ENCODE results near the gene MICU2. TPM values are rescaled to one million over a fixed set of nuclear protein-coding genes. Genes with fewer than 3 reads are reported as not detected.

The MICU2 gene
- total RNA-seq, 1 experiment from 2014 or later, result 24.2 TPM

DNA sequence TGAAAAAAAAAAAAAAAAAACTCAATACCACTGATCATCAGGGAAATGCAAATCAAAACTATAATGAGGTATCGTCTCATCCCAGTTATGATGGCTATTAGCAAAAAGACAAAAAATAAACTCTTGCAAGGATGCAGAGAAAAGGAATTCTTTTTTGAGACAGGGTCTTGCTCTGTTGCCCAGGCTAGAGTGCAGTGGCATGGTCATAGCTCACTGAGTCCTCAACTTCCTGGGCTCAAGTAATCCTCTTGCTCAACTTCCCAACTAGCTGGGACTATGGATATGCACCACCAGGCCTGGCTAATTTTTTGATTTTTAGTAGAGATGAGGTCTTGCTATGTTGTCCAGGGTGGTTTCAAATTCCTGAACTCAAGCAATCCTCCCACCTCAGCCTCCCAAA is 59.5 kb downstream of the MICU2 start:
- BruUV-seq (replicated peaks), result no TSS peak
- ATAC-seq (no peak), DNase-seq (ENCODE audit: low read depth, low spot score) (no peak)
- in situ Hi-C loops (cut with HindIII; ENCODE audit: low pct_unique_long_range_greater_than_20kb, low sequenced_read_pairs) (no loop called here), intact Hi-C loops (cut with micrococcal nuclease; ENCODE audit: unreplicated experiment) (no loop called here)
- Histone ChIP-seq H3K4me1 (ENCODE audit: control insufficient read depth, insufficient read depth, low read length) (no peaks in the 10 kb centered on the region; the same call in 1 of the 2 replicates), H3K4me3 (ENCODE audit: low read depth in 2 of 2, low read length in 2 of 2) (no peak overlapping the region), H3K36me3 (ENCODE audit: control insufficient read depth, insufficient read depth, low read length) (no peaks in the 10 kb centered on the region), H3K27me3 (ENCODE audit: control insufficient read depth, insufficient read depth, low read length) (no peaks in the 10 kb centered on the region), H3K9me3 (ENCODE audit: control insufficient read depth, insufficient read depth, low read depth, low read length) (no peaks in the 10 kb centered on the region), H3K27ac (ENCODE audit: low read length) (no peak overlapping the region)
- ChIA-PET CTCF (no interaction called here), POLR2A (no interaction called here)
- TF ChIP-seq, protein P1, sequence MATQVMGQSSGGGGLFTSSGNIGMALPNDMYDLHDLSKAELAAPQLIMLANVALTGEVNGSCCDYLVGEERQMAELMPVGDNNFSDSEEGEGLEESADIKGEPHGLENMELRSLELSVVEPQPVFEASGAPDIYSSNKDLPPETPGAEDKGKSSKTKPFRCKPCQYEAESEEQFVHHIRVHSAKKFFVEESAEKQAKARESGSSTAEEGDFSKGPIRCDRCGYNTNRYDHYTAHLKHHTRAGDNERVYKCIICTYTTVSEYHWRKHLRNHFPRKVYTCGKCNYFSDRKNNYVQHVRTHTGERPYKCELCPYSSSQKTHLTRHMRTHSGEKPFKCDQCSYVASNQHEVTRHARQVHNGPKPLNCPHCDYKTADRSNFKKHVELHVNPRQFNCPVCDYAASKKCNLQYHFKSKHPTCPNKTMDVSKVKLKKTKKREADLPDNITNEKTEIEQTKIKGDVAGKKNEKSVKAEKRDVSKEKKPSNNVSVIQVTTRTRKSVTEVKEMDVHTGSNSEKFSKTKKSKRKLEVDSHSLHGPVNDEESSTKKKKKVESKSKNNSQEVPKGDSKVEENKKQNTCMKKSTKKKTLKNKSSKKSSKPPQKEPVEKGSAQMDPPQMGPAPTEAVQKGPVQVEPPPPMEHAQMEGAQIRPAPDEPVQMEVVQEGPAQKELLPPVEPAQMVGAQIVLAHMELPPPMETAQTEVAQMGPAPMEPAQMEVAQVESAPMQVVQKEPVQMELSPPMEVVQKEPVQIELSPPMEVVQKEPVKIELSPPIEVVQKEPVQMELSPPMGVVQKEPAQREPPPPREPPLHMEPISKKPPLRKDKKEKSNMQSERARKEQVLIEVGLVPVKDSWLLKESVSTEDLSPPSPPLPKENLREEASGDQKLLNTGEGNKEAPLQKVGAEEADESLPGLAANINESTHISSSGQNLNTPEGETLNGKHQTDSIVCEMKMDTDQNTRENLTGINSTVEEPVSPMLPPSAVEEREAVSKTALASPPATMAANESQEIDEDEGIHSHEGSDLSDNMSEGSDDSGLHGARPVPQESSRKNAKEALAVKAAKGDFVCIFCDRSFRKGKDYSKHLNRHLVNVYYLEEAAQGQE (IDR thresholded peaks at IDR 0.05; ENCODE audit: insufficient read depth in 1 of 2, low read depth in 2 of 2, low read length in 1 of 2), result no peak
- no peak for TF ChIP-seq POLR2AphosphoS5 (IDR thresholded peaks at IDR 0.05; ENCODE audit: low read depth, low read length)
- TF ChIP-seq, protein P2, sequence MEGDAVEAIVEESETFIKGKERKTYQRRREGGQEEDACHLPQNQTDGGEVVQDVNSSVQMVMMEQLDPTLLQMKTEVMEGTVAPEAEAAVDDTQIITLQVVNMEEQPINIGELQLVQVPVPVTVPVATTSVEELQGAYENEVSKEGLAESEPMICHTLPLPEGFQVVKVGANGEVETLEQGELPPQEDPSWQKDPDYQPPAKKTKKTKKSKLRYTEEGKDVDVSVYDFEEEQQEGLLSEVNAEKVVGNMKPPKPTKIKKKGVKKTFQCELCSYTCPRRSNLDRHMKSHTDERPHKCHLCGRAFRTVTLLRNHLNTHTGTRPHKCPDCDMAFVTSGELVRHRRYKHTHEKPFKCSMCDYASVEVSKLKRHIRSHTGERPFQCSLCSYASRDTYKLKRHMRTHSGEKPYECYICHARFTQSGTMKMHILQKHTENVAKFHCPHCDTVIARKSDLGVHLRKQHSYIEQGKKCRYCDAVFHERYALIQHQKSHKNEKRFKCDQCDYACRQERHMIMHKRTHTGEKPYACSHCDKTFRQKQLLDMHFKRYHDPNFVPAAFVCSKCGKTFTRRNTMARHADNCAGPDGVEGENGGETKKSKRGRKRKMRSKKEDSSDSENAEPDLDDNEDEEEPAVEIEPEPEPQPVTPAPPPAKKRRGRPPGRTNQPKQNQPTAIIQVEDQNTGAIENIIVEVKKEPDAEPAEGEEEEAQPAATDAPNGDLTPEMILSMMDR (IDR thresholded peaks at IDR 0.05), result no peak

DNA sequence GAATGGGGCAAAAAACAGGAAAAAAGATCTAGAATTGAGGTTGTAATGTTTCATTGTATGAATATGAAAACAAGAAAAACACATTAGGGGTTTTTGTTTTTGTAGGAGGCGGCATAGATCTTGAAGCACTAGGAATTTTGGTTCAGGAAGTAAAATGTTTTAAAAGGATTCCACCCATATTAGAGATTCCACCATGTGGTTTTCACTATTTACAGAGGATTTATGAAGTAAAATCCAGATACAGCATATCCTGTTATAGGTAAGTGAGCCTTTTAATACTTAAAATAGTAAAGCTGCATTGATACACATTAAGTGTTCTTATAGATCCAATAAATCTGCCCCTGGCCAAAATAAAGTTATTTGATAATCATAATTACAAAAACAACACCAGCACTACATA is 61.4 kb downstream of the MICU2 start:
- no peak for TF ChIP-seq TCF7L2 (IDR thresholded peaks at IDR 0.05; ENCODE audit: low read depth, low read length)
- no peak for TF ChIP-seq POLR2AphosphoS5 (IDR thresholded peaks at IDR 0.05; ENCODE audit: low read depth, low read length)
- TF ChIP-seq SIN3A (IDR thresholded peaks at IDR 0.05; ENCODE audit: borderline replicate concordance, insufficient read depth, low read depth, low read length), result no peak
- TF ChIP-seq, protein P1 (IDR thresholded peaks at IDR 0.05; ENCODE audit: insufficient read depth in 1 of 2, low read depth in 2 of 2, low read length in 1 of 2), result no peak
- TF ChIP-seq, protein P2 (IDR thresholded peaks at IDR 0.05), result no peak
- Histone ChIP-seq H3K9me3 (ENCODE audit: control insufficient read depth, insufficient read depth, low read depth, low read length) (no peaks in the 10 kb centered on the region), H3K27ac (ENCODE audit: low read length) (no peak overlapping the region), H3K4me1 (ENCODE audit: control insufficient read depth, insufficient read depth, low read length) (no peaks in the 10 kb centered on the region; the same call in 1 of the 2 replicates), H3K36me3 (ENCODE audit: control insufficient read depth, insufficient read depth, low read length) (no peaks in the 10 kb centered on the region), H3K4me3 (ENCODE audit: low read depth in 2 of 2, low read length in 2 of 2) (no peak overlapping the region), H3K27me3 (ENCODE audit: control insufficient read depth, insufficient read depth, low read length) (no peaks in the 10 kb centered on the region)
- ChIA-PET POLR2A (no interaction called here), CTCF (no interaction called here)
- ATAC-seq (no peak), DNase-seq (ENCODE audit: low read depth, low spot score) (no peak)
- intact Hi-C loops (cut with micrococcal nuclease; ENCODE audit: unreplicated experiment), result no loop called here
- in situ Hi-C loops (cut with HindIII; ENCODE audit: low pct_unique_long_range_greater_than_20kb, low sequenced_read_pairs), result no loop called here
- BruUV-seq (replicated peaks), result no TSS peak
